H1 (cell line): ENCODE measurements around the gene ZDHHC5. TPM values are rescaled to one million over a fixed set of nuclear protein-coding genes. Genes with fewer than 3 reads are reported as not detected.

Experiments used
- CTCF ChIA-PET: fragments of 300-600 bp; sonication (Branson Sonifier 250); formaldehyde crosslinking; loops from one replicate; lab custom pipeline; 2021; ENCODE audit not compliant: partially characterized antibody; lab: Charles Lee
- POLR2A ChIA-PET: fragments of 300-600 bp; sonication (Branson Sonifier 250); formaldehyde crosslinking; loops from one replicate; lab custom pipeline; 2021; ENCODE audit warnings: inconsistent platforms; ENCODE audit not compliant: partially characterized antibody; lab: Charles Lee
- DNase-seq, 2 experiments: peaks; one replicate each; pipeline versions ENCODE4 v3.0.0 to v3.0.0-alpha.2; 2010 to 2022; ENCODE audit warnings: low spot score in 2 of 2, low read depth in 1 of 2, mixed read lengths in 1 of 2
- FAIRE-seq: peaks from 2 replicates; lab custom pipeline; 2011; peaks lifted over from hg19 to GRCh38; lab: Jason Lieb, UNC
- H2AFZ ChIP-seq: 2 replicates; pipeline ENCODE4 v1.8.1; 2012; ENCODE audit warnings: low read length, inconsistent platforms
- H2AK5ac ChIP-seq: 2 replicates; pipeline ENCODE4 v1.6.1; 2013; ENCODE audit warnings: low read depth, low read length
- H2BK120ac ChIP-seq: replicated peaks from 2 replicates; pipeline ENCODE3; 2013; ENCODE audit warnings: low read depth, low read length, inconsistent platforms
- H2BK12ac ChIP-seq: 2 replicates; pipeline ENCODE4 v1.6.1; 2013; ENCODE audit warnings: low read depth, low read length
- H2BK15ac ChIP-seq: 2 replicates; pipeline ENCODE4 v1.6.1; 2013; ENCODE audit warnings: low read length
- H2BK20ac ChIP-seq: 2 replicates; pipeline ENCODE4 v1.6.1; 2013; ENCODE audit warnings: low read length
- H2BK5ac ChIP-seq: 2 replicates; pipeline ENCODE4 v1.6.1; 2013; ENCODE audit warnings: low read depth, low read length
- H3K14ac ChIP-seq: 2 replicates; pipeline ENCODE4 v1.6.1; 2013; ENCODE audit warnings: inconsistent platforms; ENCODE audit not compliant: insufficient read length
- H3K18ac ChIP-seq: 2 replicates; pipeline ENCODE4 v1.6.1; 2013; ENCODE audit warnings: low read length; ENCODE audit errors: extremely low read depth
- H3K23ac ChIP-seq: 2 replicates; pipeline ENCODE4 v1.6.1; 2013; ENCODE audit warnings: inconsistent platforms; ENCODE audit not compliant: insufficient read length
- H3K23me2 ChIP-seq: 2 replicates; pipeline ENCODE4 v1.6.1; 2013; ENCODE audit warnings: low read depth, low read length
- H3K27ac ChIP-seq: 2 replicates; pipeline ENCODE4 v1.6.1; 2011; ENCODE audit warnings: low read depth, low read length, inconsistent platforms
- H3K27me3 ChIP-seq, 4 experiments: replicated peaks in 1 of 4; 1 replicate in 1 of 4; 2 replicates in 3 of 4; pipeline versions ENCODE4 v1.6.1 to v1.8.1; 2011 to 2013; ENCODE audit warnings: low read length in 3 of 4, mild to moderate bottlenecking in 3 of 4, inconsistent platforms in 2 of 4, mixed read lengths in 2 of 4, moderate library complexity in 1 of 4; ENCODE audit not compliant: control insufficient read depth in 3 of 4, insufficient read depth in 3 of 4; ENCODE audit errors: extremely low read depth in 1 of 4
- H3K36me3 ChIP-seq, 4 experiments: 2 replicates each; pipeline versions ENCODE4 v1.6.1 to v1.8.1; 2011 to 2013; ENCODE audit warnings: mild to moderate bottlenecking in 4 of 4, low read length in 3 of 4, moderate library complexity in 2 of 4, control low read depth in 1 of 4, inconsistent platforms in 1 of 4; ENCODE audit not compliant: insufficient read depth in 4 of 4, control insufficient read depth in 2 of 4
- H3K4ac ChIP-seq: replicated peaks from 2 replicates; pipeline ENCODE3; 2013; ENCODE audit warnings: low read length, low read depth, mixed read lengths, inconsistent platforms; ENCODE audit not compliant: insufficient read length
- H3K4me1 ChIP-seq, 4 experiments: replicated peaks in 1 of 4; 1 replicate in 1 of 4; 2 replicates in 3 of 4; pipeline versions ENCODE4 v1.6.1 to v1.8.1; 2011 to 2013; ENCODE audit warnings: low read length in 3 of 4, inconsistent platforms in 2 of 4, mixed read lengths in 1 of 4; ENCODE audit not compliant: insufficient read depth in 4 of 4, control insufficient read depth in 3 of 4
- H3K4me2 ChIP-seq, 2 experiments: 2 replicates each; pipeline versions ENCODE4 v1.6.1 to v1.8.1; 2011 to 2013; ENCODE audit warnings: low read depth in 2 of 2, low read length in 2 of 2, control low read depth in 1 of 2, inconsistent platforms in 1 of 2, mild to moderate bottlenecking in 1 of 2; ENCODE audit not compliant: insufficient read depth in 1 of 2
- H3K4me3 ChIP-seq, 4 experiments: fragments of 200-600, 300-600 bp in 1 of 4; sonication (generic), shearing (Covaris generic), sonication (Bioruptor Twin) in 1 of 4; 2 replicates each; pipeline versions ENCODE4 v1.5.1 to v1.8.1; 2011 to 2016; ENCODE audit warnings: low read length in 4 of 4, low read depth in 3 of 4, control low read depth in 2 of 4, inconsistent platforms in 2 of 4, mild to moderate bottlenecking in 2 of 4, mixed read lengths in 1 of 4, moderate library complexity in 1 of 4; ENCODE audit not compliant: insufficient read depth in 2 of 4; ENCODE audit errors: extremely low read depth in 1 of 4
- H3K56ac ChIP-seq: replicated peaks from 2 replicates; pipeline ENCODE3; 2013; ENCODE audit warnings: low read depth, mild to moderate bottlenecking, mixed read lengths, low read length, inconsistent platforms; ENCODE audit not compliant: insufficient read length
- H3K79me1 ChIP-seq: 2 replicates; pipeline ENCODE4 v1.6.1; 2013; ENCODE audit warnings: low read depth, low read length, control low read depth
- H3K79me2 ChIP-seq, 2 experiments: 2 replicates each; pipeline versions ENCODE4 v1.6.1 to v1.8.1; 2012 to 2013; ENCODE audit warnings: low read length in 2 of 2, mild to moderate bottlenecking in 2 of 2, inconsistent platforms in 1 of 2; ENCODE audit not compliant: insufficient read depth in 2 of 2, control insufficient read depth in 1 of 2
- H3K9ac ChIP-seq, 4 experiments: replicated peaks in 1 of 4; 1 replicate in 1 of 4; 2 replicates in 3 of 4; pipeline versions ENCODE4 v1.6.1 to v1.8.1; 2011 to 2013; ENCODE audit warnings: low read depth in 3 of 4, low read length in 3 of 4, control low read depth in 2 of 4, mild to moderate bottlenecking in 2 of 4, moderate library complexity in 2 of 4, inconsistent platforms in 1 of 4; ENCODE audit errors: extremely low read depth in 1 of 4
- H3K9me3 ChIP-seq, 2 experiments: 2 replicates each; pipeline versions ENCODE4 v1.6.1 to v1.8.1; 2012 to 2013; ENCODE audit warnings: mild to moderate bottlenecking in 2 of 2, moderate library complexity in 2 of 2, control low read depth in 1 of 2, inconsistent platforms in 1 of 2, low read depth in 1 of 2, low read length in 1 of 2, mixed read lengths in 1 of 2; ENCODE audit not compliant: insufficient read depth in 2 of 2
- H4K20me1 ChIP-seq, 2 experiments: replicated peaks in 1 of 2; 2 replicates each; pipeline versions ENCODE3 to v1.8.1; 2011 to 2013; ENCODE audit warnings: inconsistent platforms in 2 of 2, low read length in 2 of 2, mild to moderate bottlenecking in 1 of 2; ENCODE audit not compliant: insufficient read depth in 2 of 2, control insufficient read depth in 1 of 2
- H4K5ac ChIP-seq: 2 replicates; pipeline ENCODE4 v1.6.1; 2013; ENCODE audit warnings: low read length, low read depth, mixed read lengths, inconsistent platforms; ENCODE audit not compliant: insufficient read length
- H4K8ac ChIP-seq: 2 replicates; pipeline ENCODE4 v1.8.0; 2013; ENCODE audit warnings: mild to moderate bottlenecking, moderate library complexity, low read length, inconsistent platforms; ENCODE audit not compliant: insufficient read depth; ENCODE audit errors: extremely low read depth
- H4K91ac ChIP-seq: replicated peaks from 2 replicates; pipeline ENCODE3; 2013; ENCODE audit warnings: low read length, mixed read lengths, inconsistent platforms; ENCODE audit not compliant: insufficient read length
- E2F6 ChIP-seq: IDR thresholded peaks from 2 replicates; pipeline ENCODE4 v1.6.1; 2012; ENCODE audit warnings: inconsistent platforms
- WGBS, 2 experiments: shearing (Covaris generic) in 1 of 2; methylation state at CpG; one replicate each; pipeline versions ENCODE4 v1.1.6 to v1.1.7; 2013 to 2015; ENCODE audit warnings: low lambda C conversion rate in 2 of 2, mixed read lengths in 2 of 2, inconsistent platforms in 1 of 2, low coverage in 1 of 2, missing lambda C conversion rate in 1 of 2; ENCODE audit not compliant: insufficient replicate concordance in 2 of 2, insufficient coverage in 1 of 2, insufficient read length in 1 of 2; ENCODE audit errors: extremely low coverage in 1 of 2, missing lambda C conversion rate in 1 of 2; 5-methylcytosine and 5-hydroxymethylcytosine counted together
- polyA plus RNA-seq, 7 experiments: library from polyadenylated mRNA; depleted of rRNA in 3 of 7; stranded (reverse) in 5 of 7; unstranded in 2 of 7; fragments of >200 nt in 5 of 7; fragments of 200-250 nt in 2 of 7; gene quantifications; 1 replicate in 5 of 7; 2 replicates in 1 of 7; 4 replicates in 1 of 7; pipeline versions ENCODE4 v1.2.1 to v1.2.3, GENCODE V29; 2011 to 2013; ENCODE audit warnings: missing spikeins in 2 of 7, mixed read lengths in 2 of 7
- total RNA-seq: library from RNA; stranded (reverse); fragmentation: NEBNext Ultra II Directional; extraction: Animal tissue kit (Norgen Biotek cat#: 25700); gene quantifications from 2 replicates; pipeline ENCODE4 v1.2.1, GENCODE V29; 2021

Gene ZDHHC5
- total and polyA plus RNA-seq, 2 of the 8 experiments (the other 6 are each of a cell fraction or from before 2014, with no cell fraction given): 40.0 to 56.3 TPM

- CTCF ChIA-PET: interaction anchor here (1.1 kb wide), 1 partner anchor 112 kb away, joined by 3 read pairs; no protein-coding TSS in a partner anchor
- no peak overlapping the region for H3K23ac ChIP-seq
- FAIRE-seq (no peak), DNase-seq (no peak)
- H3K14ac ChIP-seq: no peak overlapping the region
- H3K56ac ChIP-seq: no peak overlapping the region
- no peak overlapping the region for H3K4me2 ChIP-seq
- H4K91ac ChIP-seq: no peak overlapping the region
- H3K23me2 ChIP-seq: no peaks in the 10 kb centered on the region
- H3K4me3 ChIP-seq: no peak overlapping the region
- no peak overlapping the region for H3K9ac ChIP-seq
- H3K79me1 ChIP-seq: peaks cover 7% of the 10 kb centered on the region
- TF ChIP-seq E2F6: no peak
- H3K36me3 ChIP-seq: peaks cover 5 to 36% (median 12%) of the 10 kb centered on the region in 4 experiments; a peak in 6 of 8 replicates
- H2BK5ac ChIP-seq: no peak overlapping the region
- no peaks in the 10 kb centered on the region for H3K9me3 ChIP-seq
- peaks cover 0 to 2% of the 10 kb centered on the region in 2 experiments for H4K20me1 ChIP-seq
- no peak overlapping the region for H2BK20ac ChIP-seq
- peaks cover 0 to 48% of the 10 kb centered on the region in 2 experiments; a peak in 3 of 4 replicates for H3K79me2 ChIP-seq
- POLR2A ChIA-PET: interaction anchor here (1.0 to 1.3 kb wide), 5 partner anchors 12 to 32 kb away, joined by 3 to 5 read pairs (median 4); no protein-coding TSS in a partner anchor
- no peak overlapping the region for H2AFZ ChIP-seq
- WGBS, 2 experiments: 88% methylated on average over 2 of the region's 2 CpGs; no CpG with 5 or more reads in 1 of the 2 experiments
- H3K4ac ChIP-seq: no peak overlapping the region
- no peak overlapping the region for H3K27ac ChIP-seq
- H2AK5ac ChIP-seq: no peak overlapping the region
- no peak overlapping the region for H4K5ac ChIP-seq
- H2BK15ac ChIP-seq: no peak overlapping the region
- no peaks in the 10 kb centered on the region for H3K27me3 ChIP-seq
- H2BK12ac ChIP-seq: no peak overlapping the region
- no peak overlapping the region for H3K18ac ChIP-seq
- H3K4me1 ChIP-seq: no peaks in the 10 kb centered on the region
- no peak overlapping the region for H4K8ac ChIP-seq
- no peak overlapping the region for H2BK120ac ChIP-seq
Measured at GRCh38 chr11:57680552-57680874, 12.6 kb downstream of the ZDHHC5 start.
